Pancreas (tissue), 10 donors: ENCODE results near the gene LTBR. TPM values are rescaled to one million over a fixed set of nuclear protein-coding genes. Genes with fewer than 3 reads are reported as not detected.
"Not testable (repeated sequence)": the region's sequence is repeated elsewhere in the genome, so short reads cannot be mapped to it uniquely, and the experiment has no call there.

ENCODE experiments used
- ATAC-seq, 4 donors: fragments of 200-7000 bp; cut with Tn5 transposase; one replicate each; pipeline versions ENCODE4 v1.8.0 to v1.9.1; 2020; ENCODE audit warnings: mild to moderate bottlenecking in 4 of 4, moderate library complexity in 4 of 4
- DNase-seq, 6 donors: peaks; one replicate each; pipeline ENCODE4 v3.0.0-alpha.2; 2020
- FAIRE-seq: peaks from 2 replicates; lab custom pipeline; 2012; peaks lifted over from hg19 to GRCh38; lab: Jason Lieb, UNC
- H3K27ac ChIP-seq, 4 donors: fragments of 200-600 bp; sonication (generic); 1 replicate in 3 of 4; 2 replicates in 1 of 4; pipeline versions ENCODE4 v1.5.0 to v1.8.0; 2020
- H3K27me3 ChIP-seq, 4 donors: fragments of 200-600 bp; one replicate each; pipeline ENCODE4 v1.8.0; 2021
- H3K36me3 ChIP-seq, 3 donors: fragments of 200-600 bp; sonication (generic) in 1 of 3; one replicate each; pipeline versions ENCODE4 v1.5.0 to v1.8.0; 2020 to 2021
- H3K4me1 ChIP-seq, 3 donors: fragments of 200-600 bp; one replicate each; pipeline ENCODE4 v1.8.0; 2021
- H3K4me3 ChIP-seq, 4 donors: fragments of 200-600 bp; sonication (generic) in 2 of 4; one replicate each; pipeline versions ENCODE4 v1.5.0 to v1.8.0; 2020 to 2021
- H3K9me3 ChIP-seq, 4 donors: fragments of 200-600 bp; one replicate each; pipeline ENCODE4 v1.8.0; 2021
- WGBS, 2 donors: extraction: QIAGEN DNeasy Blood & Tissue Kit; methylation state at CpG; one replicate each; pipeline ENCODE4 v1.1.7; 2013; 5-methylcytosine and 5-hydroxymethylcytosine counted together
- intact Hi-C, 3 donors: fragments of 100-400 bp; cut with DNase I; formaldehyde crosslinking; loops; one replicate each; pipeline versions ENCODE4 v1.11.1 to v1.14.2; 2022
- polyA plus RNA-seq, 2 donors: library from polyadenylated mRNA; stranded (reverse); fragments of 200-250 nt; gene quantifications; one replicate each; pipeline ENCODE4 v1.2.3, GENCODE V29; 2013
- total RNA-seq, 6 donors: library from RNA; stranded (reverse); fragmentation: NEBNext Ultra II Directional in 4 of 6; extraction: Animal tissue kit (Norgen Biotek cat#: 25700) in 4 of 6; gene quantifications; one replicate each; pipeline versions ENCODE4 v1.2.1 to v1.2.4, GENCODE V29; 2021 to 2023
- TF ChIP-seq, protein P1 (sequence below), 4 donors: fragments of 200-600 bp; sonication (generic) in 3 of 4; IDR thresholded peaks; one replicate each; pipeline versions ENCODE4 v1.5.0 to v1.8.0; 2021; ENCODE audit warnings: antibody characterized with exemption in 4 of 4
- donor health status: healthy with polysubstance abuse.
- donor health status: DM: no; HTN: no; CAD: no; lungs with moderate emphysema.
- donor health status: DM: no; HTN: no; CAD: no.
- donor health status: control.
- donor health status: control.
- donor health status: Bipolar disorder and iron deficiency.
- donor health status: DM: yes; HTN: yes; CAD: no.
- donor health status: DM: no; HTN: no; CAD: no.
- donor health status: DM: no; HTN: no; CAD: no.
- donor health status: DM: yes; HTN: yes; CAD: no.

Gene LTBR
- total and polyA plus RNA-seq, 8 donors = 50.0 to 82.1 (median 71.6) TPM

DNA sequence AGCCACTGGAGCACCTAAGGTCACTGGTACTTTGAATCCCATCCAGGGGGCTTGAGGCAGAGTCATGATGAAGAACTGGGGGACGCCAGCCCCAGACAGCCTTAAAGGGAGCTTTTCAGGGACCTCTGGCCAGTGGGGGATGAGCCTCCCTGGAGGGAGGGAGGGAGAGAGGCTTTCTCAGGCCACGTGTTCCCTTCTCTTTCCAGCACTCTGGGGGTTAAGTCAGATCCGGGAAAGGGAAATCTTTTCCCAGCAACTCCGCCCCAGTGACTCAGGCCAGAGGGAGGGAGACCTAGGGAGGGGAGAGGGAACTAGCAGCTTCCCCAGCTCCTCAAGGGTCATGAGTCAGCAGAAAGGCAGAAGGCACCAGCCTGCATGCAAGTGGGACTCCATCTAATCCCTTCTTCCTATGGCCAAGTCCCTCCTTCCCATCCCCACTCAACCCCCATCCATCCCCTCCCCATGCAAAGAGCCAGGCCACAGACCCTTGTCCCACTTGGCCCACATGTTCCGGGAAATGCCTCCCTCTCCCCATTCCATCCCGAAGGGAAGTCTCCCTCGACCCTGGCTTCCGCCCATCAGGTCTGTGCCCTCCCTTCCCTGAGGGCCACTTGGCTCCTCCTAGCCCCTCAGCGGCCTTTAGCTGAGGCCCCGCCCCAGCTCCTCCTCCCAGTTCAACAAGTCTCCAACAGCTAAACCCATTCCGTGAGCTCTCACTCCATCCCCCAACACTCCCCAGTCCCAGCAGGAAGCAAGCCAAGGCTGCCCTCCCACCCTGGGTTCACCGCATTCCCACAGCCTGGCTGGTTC lies 47.7 kb upstream of the LTBR start:
- no peaks in the 10 kb centered on the region for H3K27me3 ChIP-seq
- intact Hi-C loops = no loop called here
- peak overlapping the region; percentile 93 to 99 (median 96) for H3K27ac ChIP-seq
- peaks cover 0 to 24% (median 14%) of the 10 kb centered on the region in 3 donors for H3K36me3 ChIP-seq
- ATAC-seq (peak; percentile 79 to 84 (median 83)), DNase-seq (peak; percentile 85 to 95 (median 90)), FAIRE-seq (no peak)
- peaks cover 30 to 45% (median 35%) of the 10 kb centered on the region in 3 donors for H3K4me1 ChIP-seq
- no peaks in the 10 kb centered on the region for H3K9me3 ChIP-seq
- TF ChIP-seq, protein P1, sequence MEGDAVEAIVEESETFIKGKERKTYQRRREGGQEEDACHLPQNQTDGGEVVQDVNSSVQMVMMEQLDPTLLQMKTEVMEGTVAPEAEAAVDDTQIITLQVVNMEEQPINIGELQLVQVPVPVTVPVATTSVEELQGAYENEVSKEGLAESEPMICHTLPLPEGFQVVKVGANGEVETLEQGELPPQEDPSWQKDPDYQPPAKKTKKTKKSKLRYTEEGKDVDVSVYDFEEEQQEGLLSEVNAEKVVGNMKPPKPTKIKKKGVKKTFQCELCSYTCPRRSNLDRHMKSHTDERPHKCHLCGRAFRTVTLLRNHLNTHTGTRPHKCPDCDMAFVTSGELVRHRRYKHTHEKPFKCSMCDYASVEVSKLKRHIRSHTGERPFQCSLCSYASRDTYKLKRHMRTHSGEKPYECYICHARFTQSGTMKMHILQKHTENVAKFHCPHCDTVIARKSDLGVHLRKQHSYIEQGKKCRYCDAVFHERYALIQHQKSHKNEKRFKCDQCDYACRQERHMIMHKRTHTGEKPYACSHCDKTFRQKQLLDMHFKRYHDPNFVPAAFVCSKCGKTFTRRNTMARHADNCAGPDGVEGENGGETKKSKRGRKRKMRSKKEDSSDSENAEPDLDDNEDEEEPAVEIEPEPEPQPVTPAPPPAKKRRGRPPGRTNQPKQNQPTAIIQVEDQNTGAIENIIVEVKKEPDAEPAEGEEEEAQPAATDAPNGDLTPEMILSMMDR (IDR thresholded peaks at IDR 0.05) = no peak
- peak overlapping the region; percentile 2 to 90 (median 23) for H3K4me3 ChIP-seq
- WGBS, 2 donors = 1 to 3% methylated on average over 10 to 12 of the region's 12 CpGs

DNA sequence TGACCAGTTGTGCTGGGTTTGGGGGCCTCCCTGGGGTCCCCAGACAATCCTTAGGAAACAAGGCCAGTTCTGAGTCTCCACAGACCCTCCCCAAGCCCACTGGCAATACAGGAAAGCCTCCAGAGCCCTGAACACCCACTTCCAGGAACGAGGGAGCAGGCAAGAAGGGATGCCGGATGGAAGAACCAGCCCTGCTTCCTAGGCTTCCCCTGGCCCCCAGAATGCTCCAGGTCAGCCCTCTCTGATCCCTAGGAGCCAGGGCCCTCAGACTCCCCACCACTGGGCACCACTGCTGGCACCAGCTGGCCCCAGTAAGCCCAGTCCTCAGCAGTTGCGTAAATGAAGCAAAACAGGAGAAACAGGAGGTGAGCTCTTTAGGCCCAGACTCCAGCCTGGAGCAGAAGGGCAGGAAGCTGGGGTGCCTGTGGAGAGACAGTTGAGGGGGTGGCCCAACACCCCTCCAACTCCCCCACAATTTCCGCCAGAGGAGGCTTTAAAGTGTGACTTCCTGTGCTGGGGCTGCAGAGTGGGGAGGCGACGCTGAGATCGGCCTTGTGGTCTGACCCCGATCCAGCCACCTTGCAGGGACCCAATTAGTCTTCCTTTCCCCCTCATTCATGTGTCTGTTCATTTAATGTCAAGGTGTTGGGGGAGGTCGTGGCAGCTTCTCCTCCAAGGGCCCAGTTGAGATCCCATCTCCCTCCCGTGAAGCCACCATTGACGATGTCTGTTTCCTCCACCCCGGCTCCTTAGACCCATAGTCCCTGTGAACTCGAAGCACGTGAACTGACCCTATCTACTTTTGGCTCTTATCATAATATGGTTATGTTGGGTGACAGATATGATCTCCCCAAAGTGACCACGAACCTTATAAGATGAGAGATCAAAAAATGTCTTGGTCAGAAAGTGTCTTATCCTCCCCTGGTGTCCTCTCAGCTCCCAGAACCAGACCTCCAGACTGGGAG lies 46.8 kb upstream of the LTBR start:
- TF ChIP-seq, protein P1 (IDR thresholded peaks at IDR 0.05) = no peak
- Histone ChIP-seq H3K27me3 (no peaks in the 10 kb centered on the region), H3K9me3 (no peaks in the 10 kb centered on the region), H3K27ac (peak overlapping the region; percentile 93 to 99 (median 96)), H3K4me3 (peak overlapping the region; percentile 2 to 90 (median 23)), H3K36me3 (peaks cover 0 to 18% (median 14%) of the 10 kb centered on the region in 3 donors), H3K4me1 (peaks cover 32 to 46% (median 37%) of the 10 kb centered on the region in 3 donors)
- intact Hi-C loops = no loop called here
- ATAC-seq (no peak), FAIRE-seq (no peak), DNase-seq (peak in 1 of 6 donors; percentile 76)
- WGBS, 2 donors = 54 to 56% methylated on average over 15 of the region's 15 CpGs

DNA sequence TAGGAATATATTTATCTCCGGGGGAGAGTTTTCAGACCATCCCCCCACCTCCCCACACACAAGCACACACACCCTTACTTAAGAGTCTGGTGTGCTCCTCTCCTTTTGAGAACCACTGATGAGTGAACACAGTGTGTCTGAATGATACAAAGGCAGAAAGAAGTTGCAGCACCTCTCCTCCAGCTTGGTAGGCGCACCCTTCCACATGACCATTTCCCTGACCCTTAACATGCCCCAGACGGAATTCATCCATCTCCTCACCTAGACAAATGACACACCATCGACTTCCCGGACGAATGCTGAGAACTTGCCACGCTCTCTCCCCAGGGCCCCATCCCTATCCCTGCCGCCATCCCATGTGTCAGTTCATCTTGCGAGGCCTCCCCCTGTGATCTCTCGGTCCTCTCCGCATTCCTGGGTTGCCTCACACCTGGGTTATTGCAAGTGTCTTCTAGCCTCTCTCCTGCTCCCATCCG lies 46.0 kb upstream of the LTBR start:
- no peak for DNase-seq
- no peaks in the 10 kb centered on the region for H3K27me3 ChIP-seq
- TF ChIP-seq, protein P1 (IDR thresholded peaks at IDR 0.05) = no peak
- H3K36me3 ChIP-seq = peaks cover 0 to 10% (median 7%) of the 10 kb centered on the region in 3 donors
- peak overlapping the region in 1 of 4 donors; percentile 90 for H3K4me3 ChIP-seq
- intact Hi-C loops = no loop called here
- WGBS, 2 donors = 53 to 64% methylated on average over 12 of the region's 12 CpGs
- no peak for FAIRE-seq
- ATAC-seq = no peak
- peaks cover 40 to 54% (median 45%) of the 10 kb centered on the region in 3 donors for H3K4me1 ChIP-seq
- peak overlapping the region in 3 of 4 donors; percentile 3 to 99 (median 97) for H3K27ac ChIP-seq
- H3K9me3 ChIP-seq = no peaks in the 10 kb centered on the region

GRCh38 chr12:6338536-6338935 lies 45.4 kb upstream of the LTBR start:
- WGBS, 2 donors = 79 to 87% methylated on average over 8 of the region's 8 CpGs
- not testable (repeated sequence) for FAIRE-seq

GRCh38 chr12:6338955-6339354 lies 45.0 kb upstream of the LTBR start:
- H3K9me3 ChIP-seq = no peaks in the 10 kb centered on the region
- ATAC-seq = no peak
- peak overlapping the region in 3 of 4 donors; percentile 1 to 90 (median 14) for H3K4me3 ChIP-seq
- intact Hi-C loops = no loop called here
- H3K36me3 ChIP-seq = no peaks in the 10 kb centered on the region
- H3K27ac ChIP-seq = peak overlapping the region in 2 of 4 donors; percentile 97 to 99
- H3K4me1 ChIP-seq = peaks cover 40 to 51% (median 44%) of the 10 kb centered on the region in 3 donors
- WGBS, 2 donors = 44% methylated on average over 3 of the region's 3 CpGs
- FAIRE-seq = no peak
- DNase-seq = no peak
- H3K27me3 ChIP-seq = no peaks in the 10 kb centered on the region
- TF ChIP-seq, protein P1 (IDR thresholded peaks at IDR 0.05) = no peak

More at GRCh38 chr12:6338536-6338935, 45.4 kb upstream of the LTBR start:
- DNase-seq, ATAC-seq, intact Hi-C loops, H3K36me3 ChIP-seq, H3K9me3 ChIP-seq, H3K27me3 ChIP-seq: not testable (repeated sequence)
- Histone ChIP-seq H3K4me1 (peaks cover 40 to 54% (median 48%) of the 10 kb centered on the region in 3 donors), H3K4me3 (peak overlapping the region in 1 of 4 donors; percentile 90), H3K27ac (peak overlapping the region in 3 of 4 donors; percentile 3 to 99 (median 97))
